Muscle layer of colon (tissue), 2 donors: ENCODE results near the gene SOBP.

Source experiments
- H3K27ac ChIP-seq: one replicate; pipeline ENCODE4 v1.7.0; 2013; ENCODE audit warnings: low read depth, mild to moderate bottlenecking, low read length, moderate library complexity
- H3K27me3 ChIP-seq, 2 donors: one replicate each; pipeline ENCODE4 v1.7.0; 2013; ENCODE audit warnings: low read length in 2 of 2, mild to moderate bottlenecking in 2 of 2; ENCODE audit not compliant: insufficient read depth in 2 of 2, control insufficient read depth in 1 of 2
- H3K36me3 ChIP-seq: one replicate; pipeline ENCODE4 v1.7.0; 2013; ENCODE audit warnings: mild to moderate bottlenecking, low read length; ENCODE audit not compliant: insufficient read depth
- H3K4me1 ChIP-seq: one replicate; pipeline ENCODE4 v1.7.0; 2013; ENCODE audit warnings: mild to moderate bottlenecking, low read length; ENCODE audit not compliant: insufficient read depth
- H3K4me3 ChIP-seq, 2 donors: one replicate each; pipeline ENCODE4 v1.7.0; 2013; ENCODE audit warnings: low read length in 2 of 2, low read depth in 1 of 2, mild to moderate bottlenecking in 1 of 2, moderate library complexity in 1 of 2
- H3K9ac ChIP-seq: one replicate; pipeline ENCODE4 v1.7.0; 2013; ENCODE audit warnings: low read length
- H3K9me3 ChIP-seq: one replicate; pipeline ENCODE4 v1.7.0; 2013; ENCODE audit warnings: mild to moderate bottlenecking, low read length
- donor health status: abdominal sarcoma.
- donor health status: Adenocarcinoma of cecum.

Gene SOBP

GRCh38 chr6:107706516-107707115 is 216.7 kb downstream of the SOBP start:
- H3K9ac ChIP-seq = no peak overlapping the region
- H3K4me3 ChIP-seq = no peak overlapping the region
- H3K36me3 ChIP-seq = no peaks in the 10 kb centered on the region
- no peaks in the 10 kb centered on the region for H3K27me3 ChIP-seq
- no peaks in the 10 kb centered on the region for H3K9me3 ChIP-seq
- no peak overlapping the region for H3K27ac ChIP-seq
- no peaks in the 10 kb centered on the region for H3K4me1 ChIP-seq

DNA sequence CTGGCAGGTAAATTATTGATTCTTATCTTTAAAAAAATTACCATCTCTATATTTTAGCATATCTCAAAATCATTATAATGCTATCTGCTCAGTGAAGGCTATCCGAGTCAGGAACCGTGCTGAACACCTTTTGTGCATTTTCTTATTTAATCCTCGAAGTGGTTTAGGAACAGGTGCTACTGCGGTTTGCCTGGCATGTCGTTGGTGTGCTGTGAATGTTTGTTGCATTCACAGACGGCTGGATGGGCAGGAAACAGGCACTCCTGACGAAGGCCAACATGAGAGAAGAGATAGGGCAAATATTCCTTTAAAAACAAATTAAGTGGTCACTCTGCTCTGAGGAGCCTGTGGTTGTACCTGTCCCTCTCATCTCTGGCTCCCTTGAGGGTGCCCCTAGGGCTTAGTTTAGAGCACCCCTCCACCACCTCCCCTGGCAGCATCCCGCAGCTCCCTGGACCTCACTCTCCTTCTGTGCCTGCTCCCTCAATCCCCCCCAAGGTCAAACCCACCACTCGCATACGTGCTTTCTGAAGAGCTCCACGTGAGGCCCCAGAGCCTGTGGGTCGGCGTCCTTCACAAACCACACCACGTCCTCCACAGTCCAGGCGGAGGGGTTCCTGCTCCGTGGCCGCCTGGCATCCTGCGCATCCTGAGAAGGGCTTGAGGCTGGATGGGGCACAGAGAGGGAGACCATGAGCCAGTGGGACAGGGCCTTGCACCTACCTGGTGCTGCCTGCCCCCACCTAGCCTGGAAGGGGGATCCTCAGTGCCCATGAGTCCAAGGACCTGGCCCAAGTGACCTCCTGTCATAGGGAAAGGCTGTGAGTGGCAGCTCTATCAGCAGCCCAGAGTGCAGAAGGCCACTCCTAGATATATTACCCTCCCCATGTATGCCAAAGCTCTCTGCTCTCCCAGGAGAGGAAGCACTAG is 217.7 kb downstream of the SOBP start:
- no peaks in the 10 kb centered on the region for H3K27me3 ChIP-seq
- H3K9me3 ChIP-seq = no peaks in the 10 kb centered on the region
- no peak overlapping the region for H3K27ac ChIP-seq
- no peak overlapping the region for H3K4me3 ChIP-seq
- no peaks in the 10 kb centered on the region for H3K36me3 ChIP-seq
- no peak overlapping the region for H3K9ac ChIP-seq
- H3K4me1 ChIP-seq = peaks cover 2% of the 10 kb centered on the region

DNA sequence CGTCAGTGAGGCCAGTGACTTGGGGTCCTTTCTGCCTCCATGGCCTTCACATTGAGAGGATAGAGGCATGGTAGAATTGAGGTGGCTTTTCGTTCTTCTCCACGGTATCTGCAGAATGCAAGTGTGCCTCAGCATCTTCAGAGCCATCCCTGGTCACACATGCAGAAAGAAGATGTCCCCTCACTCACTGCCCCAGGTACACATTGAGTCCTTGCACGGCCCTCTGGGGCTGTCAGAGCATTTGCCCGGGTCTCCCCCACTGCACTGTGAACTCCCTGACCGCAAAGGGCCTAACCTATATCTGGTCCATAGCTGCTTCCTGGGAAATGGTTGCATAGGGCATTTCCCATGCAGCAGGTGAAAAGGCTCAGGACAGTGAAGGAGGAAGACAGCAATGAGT is 218.5 kb downstream of the SOBP start:
- Histone ChIP-seq H3K36me3 (no peaks in the 10 kb centered on the region), H3K4me3 (no peak overlapping the region), H3K4me1 (peaks cover 9% of the 10 kb centered on the region), H3K27me3 (no peaks in the 10 kb centered on the region), H3K9me3 (no peaks in the 10 kb centered on the region), H3K9ac (no peak overlapping the region), H3K27ac (no peak overlapping the region)

DNA sequence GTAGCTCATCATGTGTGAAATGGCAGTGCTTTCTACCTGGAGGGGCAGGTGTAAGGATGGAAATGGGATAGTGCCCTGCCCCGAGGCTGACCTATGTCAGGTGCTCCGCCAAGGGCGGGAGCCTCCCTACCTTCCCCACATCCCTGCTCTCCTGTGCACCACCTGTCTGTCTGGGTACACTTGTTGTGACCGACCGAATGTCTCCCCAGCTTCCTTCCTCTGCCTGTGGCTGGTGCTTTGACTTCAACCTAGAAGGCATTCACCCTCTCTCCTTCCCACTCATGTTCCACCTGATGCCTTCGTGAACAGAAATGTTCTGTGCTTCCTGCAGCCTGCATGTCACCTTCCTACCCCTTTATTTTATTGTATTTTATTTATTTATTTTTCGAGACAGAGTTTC is 219.4 kb downstream of the SOBP start:
- Histone ChIP-seq H3K27me3 (peaks cover 0 to 4% of the 10 kb centered on the region in 2 donors), H3K9ac (no peak overlapping the region), H3K4me1 (peaks cover 9% of the 10 kb centered on the region), H3K9me3 (no peaks in the 10 kb centered on the region), H3K27ac (no peak overlapping the region), H3K4me3 (no peak overlapping the region), H3K36me3 (no peaks in the 10 kb centered on the region)
